Measurements from ENCODE around the gene RUFY1. TPM values are rescaled to one million over a fixed set of nuclear protein-coding genes. Genes with fewer than 3 reads are reported as not detected.

Gene RUFY1
- total RNA-seq, 4 donors from 2014 or later, result 25.0 to 133 (median 63.6) TPM

DNA sequence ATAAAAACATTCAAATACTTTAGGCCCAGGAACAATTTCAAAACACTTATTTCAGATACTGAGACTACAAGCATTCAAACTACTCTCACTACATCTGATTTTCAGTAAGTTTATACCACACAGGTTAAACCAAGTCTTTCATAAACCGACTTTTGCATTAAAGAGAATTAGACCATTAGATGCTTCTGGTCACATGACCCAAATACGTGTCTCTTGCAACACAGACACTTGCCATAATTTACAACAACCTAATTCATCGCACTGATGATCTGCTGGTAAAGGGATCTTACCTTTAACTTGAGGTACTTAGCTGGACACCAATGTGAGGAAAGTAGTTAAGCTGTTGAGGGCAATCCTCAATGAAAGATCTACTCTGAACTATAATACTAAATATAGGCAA is 69.9 kb downstream of the RUFY1 start:
- Histone ChIP-seq H3K4me3 (peak overlapping the region in 2 of 4 donors; percentile 89 to 92), H3K27ac (peak overlapping the region in 1 of 4 donors; percentile 0), H3K4me1 (peaks cover 0 to 51% (median 23%) of the 10 kb centered on the region in 4 donors)

DNA sequence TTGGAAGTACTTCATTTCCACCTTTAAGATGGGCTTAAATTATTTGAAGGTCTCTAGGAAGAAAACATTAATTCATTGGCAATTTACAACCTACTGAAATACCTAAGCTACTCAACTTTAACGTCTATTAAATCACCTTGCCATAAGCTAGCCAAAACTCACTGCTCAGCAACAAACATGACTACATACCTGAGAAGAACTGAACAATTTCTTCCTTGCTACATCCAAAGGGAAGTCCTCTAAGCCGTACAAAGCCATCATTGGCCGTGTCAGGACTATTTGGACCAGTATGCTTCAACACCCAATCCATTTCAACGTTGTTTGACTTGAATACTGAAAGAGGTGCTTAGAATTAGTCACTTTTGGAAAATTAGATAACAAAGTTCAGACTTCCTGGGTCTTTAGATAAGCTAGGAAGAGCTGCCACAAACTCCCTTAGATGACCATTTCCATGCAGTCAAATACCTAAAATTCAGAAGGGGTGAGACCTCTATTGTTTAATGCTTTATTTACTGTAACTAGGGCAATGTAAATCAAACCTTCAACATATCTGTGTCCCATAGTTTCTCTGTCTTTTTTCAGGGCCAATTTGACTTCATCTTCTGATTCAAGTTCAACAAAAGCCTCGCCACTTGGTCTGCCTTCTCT is 70.5 kb downstream of the RUFY1 start:
- H3K36me3 ChIP-seq, result peaks cover 0 to 58% (median 4%) of the 10 kb centered on the region in 3 donors

More for the DNA sequence above, 69.9 kb downstream of the RUFY1 start:
- H3K9me3 ChIP-seq, result no peaks in the 10 kb centered on the region
- no peaks in the 10 kb centered on the region for H3K27me3 ChIP-seq
- H3K36me3 ChIP-seq, result peaks cover 0 to 63% (median 4%) of the 10 kb centered on the region in 3 donors
- DNase-seq, result no peak
- TF ChIP-seq, protein P1, sequence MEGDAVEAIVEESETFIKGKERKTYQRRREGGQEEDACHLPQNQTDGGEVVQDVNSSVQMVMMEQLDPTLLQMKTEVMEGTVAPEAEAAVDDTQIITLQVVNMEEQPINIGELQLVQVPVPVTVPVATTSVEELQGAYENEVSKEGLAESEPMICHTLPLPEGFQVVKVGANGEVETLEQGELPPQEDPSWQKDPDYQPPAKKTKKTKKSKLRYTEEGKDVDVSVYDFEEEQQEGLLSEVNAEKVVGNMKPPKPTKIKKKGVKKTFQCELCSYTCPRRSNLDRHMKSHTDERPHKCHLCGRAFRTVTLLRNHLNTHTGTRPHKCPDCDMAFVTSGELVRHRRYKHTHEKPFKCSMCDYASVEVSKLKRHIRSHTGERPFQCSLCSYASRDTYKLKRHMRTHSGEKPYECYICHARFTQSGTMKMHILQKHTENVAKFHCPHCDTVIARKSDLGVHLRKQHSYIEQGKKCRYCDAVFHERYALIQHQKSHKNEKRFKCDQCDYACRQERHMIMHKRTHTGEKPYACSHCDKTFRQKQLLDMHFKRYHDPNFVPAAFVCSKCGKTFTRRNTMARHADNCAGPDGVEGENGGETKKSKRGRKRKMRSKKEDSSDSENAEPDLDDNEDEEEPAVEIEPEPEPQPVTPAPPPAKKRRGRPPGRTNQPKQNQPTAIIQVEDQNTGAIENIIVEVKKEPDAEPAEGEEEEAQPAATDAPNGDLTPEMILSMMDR (IDR thresholded peaks at IDR 0.05), result no peak
- no peak for TF ChIP-seq POLR2A (IDR thresholded peaks at IDR 0.05)

DNA sequence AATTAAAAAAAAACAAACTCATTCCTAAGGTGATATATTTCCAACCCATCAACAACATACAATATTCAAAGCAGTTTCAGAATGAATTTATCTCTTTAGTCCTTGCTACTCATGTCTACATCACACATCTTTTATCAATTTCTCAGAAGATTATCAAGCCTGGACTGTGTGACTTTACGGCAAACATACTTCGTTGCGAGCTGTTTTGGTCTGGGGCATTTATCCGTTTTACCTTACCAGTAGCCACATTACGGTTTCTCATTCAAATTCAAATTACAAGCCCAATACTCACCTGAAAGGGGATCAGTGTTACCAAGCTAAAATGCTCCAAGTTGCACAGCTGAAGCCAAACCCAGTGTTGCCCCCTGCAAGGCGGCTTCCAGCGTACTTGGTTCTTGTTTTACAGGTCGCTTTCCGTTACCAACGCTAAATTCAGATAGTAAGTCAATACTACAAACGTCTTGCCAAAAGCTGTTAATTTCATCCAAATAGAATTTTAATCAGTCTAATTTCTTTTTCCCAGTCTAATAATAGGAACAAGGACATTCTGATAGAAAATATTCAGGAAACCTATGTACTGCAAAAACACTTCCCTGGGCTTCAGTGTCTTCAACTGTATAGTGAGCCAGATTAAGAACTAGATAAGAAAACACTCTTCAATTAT is 71.3 kb downstream of the RUFY1 start:
- Histone ChIP-seq H3K36me3 (peaks cover 0 to 49% (median 4%) of the 10 kb centered on the region in 3 donors), H3K9me3 (no peaks in the 10 kb centered on the region), H3K27ac (peak overlapping the region in 2 of 4 donors; percentile 99 to 100), H3K27me3 (no peaks in the 10 kb centered on the region), H3K4me1 (peaks cover 0 to 42% (median 22%) of the 10 kb centered on the region in 4 donors), H3K4me3 (peak overlapping the region; percentile 89 to 97 (median 94))
- no peak for TF ChIP-seq POLR2A (IDR thresholded peaks at IDR 0.05)
- TF ChIP-seq, protein P1 (IDR thresholded peaks at IDR 0.05), result no peak
- DNase-seq, result peak in 1 of 3 donors; percentile 27

More for the DNA sequence above, 70.5 kb downstream of the RUFY1 start:
- Histone ChIP-seq H3K9me3 (no peaks in the 10 kb centered on the region), H3K27ac (peak overlapping the region in 2 of 4 donors; percentile 0 to 48), H3K4me3 (peak overlapping the region in 3 of 4 donors; percentile 89 to 96 (median 92)), H3K27me3 (no peaks in the 10 kb centered on the region), H3K4me1 (peaks cover 0 to 48% (median 23%) of the 10 kb centered on the region in 4 donors)
- no peak for DNase-seq
- TF ChIP-seq, protein P1 (IDR thresholded peaks at IDR 0.05), result no peak
- TF ChIP-seq POLR2A (IDR thresholded peaks at IDR 0.05), result no peak

DNA sequence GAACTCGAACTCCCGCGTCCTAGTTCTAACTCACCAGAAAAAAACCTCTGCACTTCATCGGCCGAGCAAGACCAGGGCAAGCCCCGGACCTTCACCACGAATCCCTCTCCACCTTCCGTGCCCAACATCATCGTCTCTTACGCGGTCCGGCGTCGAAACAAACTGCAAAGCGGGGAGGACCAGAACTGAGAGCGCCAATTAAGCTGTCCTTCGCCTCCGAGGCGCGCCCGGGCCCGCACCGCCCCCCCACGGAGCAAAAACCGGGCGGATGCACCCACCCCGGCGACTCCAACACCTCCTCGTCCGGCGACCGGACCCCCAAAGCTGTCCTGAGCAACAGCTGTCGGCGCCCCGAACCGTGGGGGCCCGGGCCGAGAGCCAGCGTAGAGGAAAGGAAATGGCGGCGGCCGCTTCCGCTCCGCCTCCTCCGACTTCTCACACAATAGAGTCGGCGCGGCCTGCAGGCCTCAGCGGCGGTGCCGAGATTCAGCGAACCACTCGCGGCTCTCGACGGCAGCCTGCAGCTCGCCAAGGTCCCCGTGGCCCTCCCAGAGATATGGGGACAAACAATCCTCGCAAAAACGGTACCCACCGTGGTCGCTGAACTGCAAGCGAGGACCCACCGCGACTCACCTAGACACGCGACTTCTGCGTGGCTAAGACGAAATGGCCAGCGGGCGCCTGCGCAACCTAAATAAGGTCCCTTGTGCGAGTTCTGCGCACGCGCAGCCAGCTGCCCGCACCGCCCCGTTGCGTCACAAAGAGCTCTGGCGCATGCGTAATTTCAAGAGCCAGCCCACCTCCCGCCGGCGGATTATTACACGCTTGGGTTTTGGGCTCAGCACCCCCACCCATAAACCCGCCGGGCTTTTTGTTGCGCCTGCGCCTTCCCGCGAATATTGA is 72.9 kb downstream of the RUFY1 start, which contains the start of gene HNRNPH1:
Gene HNRNPH1 (minus strand): TSS at position 669 of the 903 bp plus-strand sequence. CDS start 538 bp downstream, at position 131.
- no peaks in the 10 kb centered on the region for H3K9me3 ChIP-seq
- DNase-seq, result peak; percentile 97 to 99 (median 99)
- H3K27me3 ChIP-seq, result no peaks in the 10 kb centered on the region
- H3K4me1 ChIP-seq, result peaks cover 0 to 42% (median 21%) of the 10 kb centered on the region in 4 donors
- TF ChIP-seq, protein P1 (IDR thresholded peaks at IDR 0.05), result peak in 2 of 6 experiments; percentile 1 to 3
- TF ChIP-seq POLR2A (IDR thresholded peaks at IDR 0.05), result peak; percentile 99
- H3K4me3 ChIP-seq, result peak within 1 kb of the TSS; percentile 89 to 97 (median 94)
- H3K36me3 ChIP-seq, result peaks cover 0 to 34% (median 4%) of the 10 kb centered on the region in 3 donors
- H3K27ac ChIP-seq, result peak within 1 kb of the TSS; percentile 99 to 100 (median 100)
